ENCODE results near the gene B4GALNT3. TPM values are rescaled to one million over a fixed set of nuclear protein-coding genes. Genes with fewer than 3 reads are reported as not detected.

B4GALNT3 gene
- total and polyA plus RNA-seq, 2 experiments from 2014 or later = 0.11 TPM; not detected in 1

GRCh38 chr12:499837-500458 lies 40.2 kb downstream of the B4GALNT3 start:
- Histone ChIP-seq H3K9me2 (ENCODE audit: insufficient read depth) (no peaks in the 10 kb centered on the region), H3K4me3 (no peak overlapping the region), H3K79me2 (ENCODE audit: insufficient read depth) (no peaks in the 10 kb centered on the region), H4K20me1 (ENCODE audit: insufficient read depth) (no peaks in the 10 kb centered on the region), H2AFZ (no peak overlapping the region), H3K27ac (no peak overlapping the region), H3K4me1 (ENCODE audit: insufficient read depth) (no peaks in the 10 kb centered on the region), H3K4me2 (ENCODE audit: unreplicated experiment) (no peak overlapping the region), H3K36me3 (ENCODE audit: low read depth) (no peaks in the 10 kb centered on the region), H3K9ac (no peak overlapping the region), H3K27me3 (replicated peaks; ENCODE audit: insufficient read depth) (peaks cover 47% of the 10 kb centered on the region), H3K9me3 (ENCODE audit: low read depth) (no peaks in the 10 kb centered on the region), H3F3A (ENCODE audit: insufficient read depth) (no peaks in the 10 kb centered on the region)
- no peak for DNase-seq
- WGBS, 2 experiments (ENCODE audit: low coverage in 1 of 2, low lambda C conversion rate in 2 of 2, missing lambda C conversion rate in 2 of 2) = 53 to 59% methylated on average over 8 of the region's 8 CpGs
- in situ Hi-C loops (cut with MboI) = no loop called here
- TF ChIP-seq EZH2 (IDR thresholded peaks at IDR 0.05; ENCODE audit: insufficient read depth, poor library complexity, severe bottlenecking) = no peak
- no peak for TF ChIP-seq EZH2phosphoT487 (IDR thresholded peaks at IDR 0.05; ENCODE audit: insufficient read depth, low read depth)

- Histone ChIP-seq H3K4me1 (ENCODE audit: insufficient read depth) (no peaks in the 10 kb centered on the region), H3K9ac (no peak overlapping the region), H3F3A (ENCODE audit: insufficient read depth) (no peaks in the 10 kb centered on the region), H3K36me3 (ENCODE audit: low read depth) (no peaks in the 10 kb centered on the region), H3K9me2 (ENCODE audit: insufficient read depth) (no peaks in the 10 kb centered on the region), H3K4me2 (ENCODE audit: unreplicated experiment) (no peak overlapping the region), H3K9me3 (ENCODE audit: low read depth) (no peaks in the 10 kb centered on the region), H3K27ac (no peak overlapping the region), H3K4me3 (no peak overlapping the region), H3K27me3 (replicated peaks; ENCODE audit: insufficient read depth) (peaks cover 49% of the 10 kb centered on the region), H3K79me2 (ENCODE audit: insufficient read depth) (no peaks in the 10 kb centered on the region), H4K20me1 (ENCODE audit: insufficient read depth) (no peaks in the 10 kb centered on the region), H2AFZ (no peak overlapping the region)
- 69 to 70% methylated on average over 14 of the region's 14 CpGs for WGBS, 2 experiments (ENCODE audit: low coverage in 1 of 2, low lambda C conversion rate in 2 of 2, missing lambda C conversion rate in 2 of 2)
- no peak for DNase-seq
- TF ChIP-seq EZH2 (IDR thresholded peaks at IDR 0.05; ENCODE audit: insufficient read depth, poor library complexity, severe bottlenecking) (no peak), EZH2phosphoT487 (IDR thresholded peaks at IDR 0.05; ENCODE audit: insufficient read depth, low read depth) (no peak)
- in situ Hi-C loops (cut with MboI) = no loop called here
These were observed 42.1 kb downstream of the B4GALNT3 start for GRCh38 chr12:501722-502447.

- Histone ChIP-seq H3K27ac (no peak overlapping the region), H3K9me3 (ENCODE audit: low read depth) (no peaks in the 10 kb centered on the region), H3K4me1 (ENCODE audit: insufficient read depth) (no peaks in the 10 kb centered on the region), H2AFZ (no peak overlapping the region), H3K4me3 (no peak overlapping the region), H3K4me2 (ENCODE audit: unreplicated experiment) (no peak overlapping the region), H4K20me1 (ENCODE audit: insufficient read depth) (no peaks in the 10 kb centered on the region), H3K9me2 (ENCODE audit: insufficient read depth) (no peaks in the 10 kb centered on the region), H3K79me2 (ENCODE audit: insufficient read depth) (no peaks in the 10 kb centered on the region), H3K36me3 (ENCODE audit: low read depth) (no peaks in the 10 kb centered on the region), H3K9ac (no peak overlapping the region), H3F3A (ENCODE audit: insufficient read depth) (no peaks in the 10 kb centered on the region), H3K27me3 (replicated peaks; ENCODE audit: insufficient read depth) (peaks cover 45% of the 10 kb centered on the region)
- WGBS, 2 experiments (ENCODE audit: low coverage in 1 of 2, low lambda C conversion rate in 2 of 2, missing lambda C conversion rate in 2 of 2) = 52 to 53% methylated on average over 7 of the region's 7 CpGs
- DNase-seq = no peak
- no peak for TF ChIP-seq EZH2phosphoT487 (IDR thresholded peaks at IDR 0.05; ENCODE audit: insufficient read depth, low read depth)
- TF ChIP-seq EZH2 (IDR thresholded peaks at IDR 0.05; ENCODE audit: insufficient read depth, poor library complexity, severe bottlenecking) = no peak
- in situ Hi-C loops (cut with MboI) = no loop called here
These were observed 43.5 kb downstream of the B4GALNT3 start for GRCh38 chr12:503111-503761.

GRCh38 chr12:505221-505620 lies 45.5 kb downstream of the B4GALNT3 start:
- in situ Hi-C loops (cut with MboI) = no loop called here
- H3K79me2 ChIP-seq (ENCODE audit: insufficient read depth) = no peaks in the 10 kb centered on the region
- no peaks in the 10 kb centered on the region for H3F3A ChIP-seq (ENCODE audit: insufficient read depth)
- 70 to 77% methylated on average over 4 of the region's 4 CpGs for WGBS, 2 experiments (ENCODE audit: low coverage in 1 of 2, low lambda C conversion rate in 2 of 2, missing lambda C conversion rate in 2 of 2)
- no peak for TF ChIP-seq EZH2 (IDR thresholded peaks at IDR 0.05; ENCODE audit: insufficient read depth, poor library complexity, severe bottlenecking)
- no peak for TF ChIP-seq EZH2phosphoT487 (IDR thresholded peaks at IDR 0.05; ENCODE audit: insufficient read depth, low read depth)
- peaks cover 10% of the 10 kb centered on the region for H3K4me1 ChIP-seq (ENCODE audit: insufficient read depth)
- no peak for DNase-seq
- H3K27me3 ChIP-seq (replicated peaks; ENCODE audit: insufficient read depth) = peaks cover 37% of the 10 kb centered on the region
- H3K36me3 ChIP-seq (ENCODE audit: low read depth) = no peaks in the 10 kb centered on the region
- H3K4me3 ChIP-seq = no peak overlapping the region
- H3K27ac ChIP-seq = no peak overlapping the region
- no peak overlapping the region for H2AFZ ChIP-seq
- H3K9me3 ChIP-seq (ENCODE audit: low read depth) = no peaks in the 10 kb centered on the region
- H3K9me2 ChIP-seq (ENCODE audit: insufficient read depth) = no peaks in the 10 kb centered on the region
- no peak overlapping the region for H3K9ac ChIP-seq
- H3K4me2 ChIP-seq (ENCODE audit: unreplicated experiment) = no peak overlapping the region
- no peaks in the 10 kb centered on the region for H4K20me1 ChIP-seq (ENCODE audit: insufficient read depth)
